HG03097 (cell line): Measurements from ENCODE around the gene EFCAB12.
"Not testable (repeated sequence)": the region's sequence is repeated elsewhere in the genome, so short reads cannot be mapped to it uniquely, and the experiment has no call there.

Experiments used
- ATAC-seq: cut with Tn5 transposase; IDR thresholded peaks from one replicate; pipeline ENCODE4 v1.9.1; 2021; ENCODE audit not compliant: unreplicated experiment, low FRiP score

The EFCAB12 gene

DNA sequence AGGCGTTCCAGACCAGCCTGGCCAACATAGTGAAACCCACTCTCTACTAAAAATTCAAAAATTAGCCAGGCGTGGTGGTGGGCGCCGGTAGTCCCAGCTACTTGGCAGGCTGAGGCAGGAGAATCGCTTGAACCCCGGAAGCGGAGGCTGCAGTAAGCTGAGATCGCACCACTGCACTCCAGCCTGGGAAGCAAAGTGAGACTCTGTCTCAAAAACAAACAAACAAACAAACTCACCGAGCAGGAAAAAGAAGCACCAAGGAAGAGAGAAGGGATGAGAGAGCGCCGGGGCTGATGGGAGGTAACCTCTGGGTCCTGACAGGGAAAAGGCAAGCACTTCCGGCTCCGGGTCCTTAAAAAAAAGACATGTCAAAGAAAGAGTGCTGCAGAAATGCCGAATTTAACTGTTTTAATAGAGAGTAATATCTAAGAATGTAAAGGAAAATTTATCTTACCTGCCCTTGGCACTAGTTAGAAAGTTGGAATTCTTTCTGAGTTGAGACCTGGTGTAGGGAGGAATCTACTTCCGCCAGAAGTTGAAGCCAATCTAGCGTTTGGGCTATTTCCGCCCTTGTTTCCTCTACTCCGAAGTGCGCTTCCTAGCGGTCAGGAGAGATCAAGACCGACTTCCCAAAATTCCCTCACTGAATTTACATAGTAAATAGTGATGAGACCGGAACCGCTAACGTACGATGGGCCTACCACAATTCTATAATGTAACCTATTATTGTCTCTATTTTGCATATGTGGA, 29.1 kb downstream of the EFCAB12 start:
- ATAC-seq = peak; percentile 43

- no peak for ATAC-seq
Observed at GRCh38 chr3:129398803-129399144, 29.7 kb downstream of the EFCAB12 start.

DNA sequence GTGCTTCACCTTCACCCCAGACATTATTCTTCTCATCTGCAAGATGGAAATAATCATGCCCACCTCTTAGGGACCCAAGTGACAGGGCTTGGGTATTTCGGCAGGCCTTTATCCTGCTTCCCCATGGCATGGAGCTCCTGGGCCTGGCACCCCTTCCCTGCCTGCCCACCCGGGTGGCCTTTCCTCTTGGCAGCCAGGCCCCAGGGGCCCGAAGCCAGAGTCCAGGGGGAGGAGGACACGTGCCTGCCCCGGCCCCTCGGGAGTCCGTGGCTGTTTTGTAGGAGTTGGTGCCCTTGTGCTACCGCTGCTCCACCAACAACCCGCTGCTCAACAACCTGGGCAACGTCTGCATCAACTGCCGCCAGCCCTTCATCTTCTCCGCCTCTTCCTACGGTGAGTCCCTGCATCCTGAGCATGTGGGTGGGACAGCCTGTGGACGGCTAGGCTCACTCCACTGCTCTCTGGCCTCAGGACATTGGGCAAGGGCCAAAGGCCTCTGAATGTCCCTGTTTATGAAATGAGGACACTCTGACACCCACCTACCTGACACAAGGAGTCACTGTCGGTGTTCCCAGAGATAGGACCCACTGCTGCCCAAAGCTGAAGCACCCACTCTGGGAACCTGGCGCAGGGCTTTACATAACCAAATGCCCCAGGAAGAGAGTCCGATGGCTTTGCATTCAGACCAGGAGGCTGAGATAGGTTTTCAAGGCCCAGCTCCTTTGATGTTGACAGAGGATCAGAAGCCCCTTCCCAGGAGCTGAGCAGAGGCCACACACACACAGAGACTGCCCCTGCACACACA, 34.5 kb downstream of the EFCAB12 start:
- not testable (repeated sequence) for ATAC-seq

- no peak for ATAC-seq
Observed at GRCh38 chr3:129393271-129393670, 35.2 kb downstream of the EFCAB12 start.

GRCh38 chr3:129392106-129392887, 36.1 kb downstream of the EFCAB12 start:
- ATAC-seq = not testable (repeated sequence)

- ATAC-seq = not testable (repeated sequence)
Observed at GRCh38 chr3:129391583-129391982, 36.9 kb downstream of the EFCAB12 start.

DNA sequence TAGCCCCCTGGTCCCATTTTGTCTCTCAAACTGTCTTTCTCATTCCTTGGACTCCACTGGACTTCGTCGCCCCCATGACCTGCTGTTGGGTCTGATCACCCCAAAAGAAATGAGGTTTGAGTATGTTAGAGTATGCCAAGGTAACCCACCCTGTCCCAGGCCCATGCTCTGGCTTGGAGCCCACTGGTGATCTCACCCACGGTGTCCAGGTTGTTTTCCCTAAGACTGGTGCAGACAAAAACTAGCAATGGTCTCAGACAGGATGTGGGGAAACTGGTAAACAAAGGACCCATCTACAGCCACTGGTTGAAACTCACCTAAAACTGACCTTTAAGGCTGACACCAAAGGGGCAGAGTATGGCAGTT, 38.9 kb downstream of the EFCAB12 start:
- ATAC-seq = no peak

DNA sequence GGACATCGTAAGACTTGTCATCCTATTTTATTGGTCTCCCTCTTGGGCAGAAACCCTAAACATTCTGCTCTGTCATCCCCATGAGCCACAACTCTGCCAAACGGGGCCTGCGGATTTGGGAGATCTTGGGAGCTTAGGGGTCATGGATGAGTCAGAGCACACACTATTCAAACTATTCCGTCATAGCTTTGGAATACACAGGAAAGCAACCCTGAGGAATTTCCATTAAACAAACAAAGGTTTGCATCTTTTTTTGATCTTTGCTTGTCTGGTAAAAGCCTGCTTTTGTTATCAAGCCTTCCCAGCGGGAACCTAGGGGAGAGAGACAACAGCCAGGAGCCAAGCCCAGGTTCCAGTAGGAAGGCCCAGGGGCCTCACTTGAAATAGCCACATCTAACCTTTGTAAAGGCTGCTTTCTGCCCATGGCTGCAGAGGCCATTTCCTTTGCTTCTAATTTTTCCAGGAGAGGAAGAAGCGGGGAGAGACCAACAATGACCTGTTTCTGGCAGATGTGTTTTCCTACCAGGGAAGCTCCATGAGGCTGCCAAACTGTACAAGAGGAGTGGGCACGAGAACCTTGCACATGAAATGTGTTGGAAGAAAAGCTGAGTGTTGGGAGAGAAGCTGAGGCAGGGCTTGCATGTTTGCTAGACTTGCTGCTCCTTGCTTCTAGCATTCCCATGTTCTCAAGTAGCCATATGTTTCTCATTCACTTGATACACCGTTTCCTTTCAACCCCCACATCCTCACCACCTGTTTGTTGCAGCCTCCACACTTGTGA, 39.5 kb downstream of the EFCAB12 start:
- not testable (repeated sequence) for ATAC-seq

DNA sequence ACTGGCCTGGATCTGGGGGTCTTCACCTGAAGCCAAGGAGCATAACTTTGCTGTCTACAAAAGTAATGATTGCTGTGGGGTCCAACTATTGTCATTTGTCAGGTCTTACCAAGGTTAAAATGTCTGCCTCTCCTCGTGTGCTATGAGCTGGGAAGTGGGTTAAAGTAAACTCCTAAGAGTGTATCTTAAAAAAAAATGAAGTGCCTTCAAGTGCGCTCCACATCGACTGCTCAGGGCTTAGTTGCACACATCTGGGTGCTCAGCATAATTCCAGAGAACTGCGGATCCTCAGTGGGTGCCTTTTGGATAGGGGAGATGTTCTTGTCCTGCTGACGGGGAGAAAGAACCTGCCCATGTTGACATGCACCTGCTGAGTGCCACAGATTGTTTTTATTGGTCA, 40.9 kb downstream of the EFCAB12 start:
- ATAC-seq = no peak

- ATAC-seq = no peak
Observed at GRCh38 chr3:129386984-129387383, 41.5 kb downstream of the EFCAB12 start.

DNA sequence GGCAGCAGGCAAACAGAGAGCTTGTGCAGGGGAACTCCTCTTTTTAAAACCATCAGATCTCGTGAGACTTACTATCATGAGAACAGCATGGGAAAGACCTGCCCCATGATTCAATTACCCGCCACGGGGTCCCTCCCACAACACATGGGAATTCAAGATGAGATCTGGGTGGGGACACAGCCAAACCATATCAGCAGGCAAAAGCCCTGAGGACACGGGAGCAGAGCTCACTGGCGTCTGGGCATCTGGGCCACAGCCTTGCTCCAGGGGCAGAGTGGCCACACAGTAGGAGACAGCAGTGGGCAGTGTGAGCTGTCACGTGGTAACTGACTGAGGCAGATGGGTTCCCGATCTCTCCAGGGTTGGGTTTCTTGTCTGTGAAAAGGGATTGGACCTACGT, 42.9 kb downstream of the EFCAB12 start:
- ATAC-seq = not testable (repeated sequence)

GRCh38 chr3:129384594-129385323, 43.7 kb downstream of the EFCAB12 start:
- ATAC-seq = no peak

GRCh38 chr3:129384103-129384502, 44.3 kb downstream of the EFCAB12 start:
- ATAC-seq = not testable (repeated sequence)

DNA sequence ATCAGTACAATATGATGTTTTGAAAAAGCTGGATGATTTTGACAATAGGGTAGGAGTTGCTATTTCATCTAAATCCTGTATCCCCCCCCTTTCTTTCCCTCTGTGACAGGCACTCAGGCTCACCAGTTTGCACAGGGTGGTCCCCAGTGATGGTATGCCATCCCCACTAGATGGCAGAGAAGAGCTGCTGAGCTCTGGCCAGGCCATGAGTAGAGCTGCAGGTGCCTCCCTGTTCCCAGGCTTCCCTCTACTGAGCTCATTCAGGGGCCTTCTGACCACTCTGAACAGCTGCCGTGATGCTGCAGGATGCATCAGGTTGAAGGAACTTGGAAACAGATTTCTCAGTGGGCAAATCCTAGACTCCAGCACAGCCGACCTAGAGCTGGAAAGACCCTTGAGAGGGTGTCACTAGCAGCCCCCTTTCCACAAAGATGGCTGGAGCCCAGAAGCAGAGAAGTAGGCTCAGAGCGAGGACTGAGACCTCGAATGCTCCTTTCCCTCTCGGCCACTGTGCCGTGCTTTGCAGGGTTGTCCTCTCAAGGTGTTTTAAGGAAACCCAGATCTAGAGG, 45.1 kb downstream of the EFCAB12 start:
- no peak for ATAC-seq

DNA sequence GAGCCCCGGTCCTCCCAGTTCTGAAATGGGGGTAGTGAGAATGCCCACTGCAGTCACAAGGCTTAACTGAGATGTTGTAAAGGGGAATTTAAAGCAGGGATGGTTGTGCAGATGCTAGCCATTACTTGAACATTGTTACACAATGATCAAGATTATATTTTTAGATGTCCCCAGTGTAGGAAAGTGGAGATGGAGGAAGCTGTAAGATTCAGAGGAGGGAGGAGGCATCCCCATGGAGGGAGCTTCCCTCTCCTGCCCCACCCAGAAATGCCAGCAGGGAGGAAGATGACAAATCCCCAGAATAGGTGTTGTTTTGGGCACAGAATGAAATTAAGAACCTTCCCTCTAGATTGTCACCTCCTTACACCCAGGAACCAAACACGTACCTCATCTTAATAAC, 46.1 kb downstream of the EFCAB12 start:
- no peak for ATAC-seq

DNA sequence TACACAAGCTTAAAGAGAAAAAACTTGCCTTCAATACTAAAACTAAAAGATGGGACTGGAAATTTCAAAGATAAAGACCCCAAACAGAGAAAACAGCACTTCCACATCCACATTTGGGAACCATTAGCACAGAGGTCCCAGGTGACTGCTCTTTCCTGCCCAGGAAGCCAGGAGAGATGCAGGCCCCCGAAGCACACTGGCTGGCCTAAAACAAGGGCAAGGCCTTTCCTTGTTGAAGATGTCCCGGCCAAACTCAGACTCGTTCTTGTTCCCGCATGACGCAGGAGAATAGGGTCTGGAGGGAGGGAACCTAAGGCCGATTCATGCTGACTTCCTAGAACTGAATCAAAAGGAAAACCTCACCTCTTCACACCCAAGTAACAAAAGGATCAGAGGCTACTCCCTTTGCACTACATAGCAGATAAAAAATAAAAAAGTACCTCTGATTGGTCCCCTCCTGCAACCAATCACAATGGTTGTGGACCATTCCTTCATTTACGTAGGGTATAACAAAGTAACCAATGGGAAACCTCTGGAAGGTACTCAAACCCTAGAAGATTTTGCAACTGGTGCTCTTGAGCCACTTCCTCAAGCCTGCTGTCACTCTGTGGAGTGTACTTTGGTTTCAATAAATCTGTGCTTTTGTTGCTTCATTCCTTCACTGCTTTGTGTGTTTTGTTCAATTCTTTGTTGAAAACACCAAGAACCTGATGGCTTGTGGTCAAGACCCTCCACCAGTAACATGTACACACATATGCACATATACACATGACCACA, 48.7 kb downstream of the EFCAB12 start:
- no peak for ATAC-seq

DNA sequence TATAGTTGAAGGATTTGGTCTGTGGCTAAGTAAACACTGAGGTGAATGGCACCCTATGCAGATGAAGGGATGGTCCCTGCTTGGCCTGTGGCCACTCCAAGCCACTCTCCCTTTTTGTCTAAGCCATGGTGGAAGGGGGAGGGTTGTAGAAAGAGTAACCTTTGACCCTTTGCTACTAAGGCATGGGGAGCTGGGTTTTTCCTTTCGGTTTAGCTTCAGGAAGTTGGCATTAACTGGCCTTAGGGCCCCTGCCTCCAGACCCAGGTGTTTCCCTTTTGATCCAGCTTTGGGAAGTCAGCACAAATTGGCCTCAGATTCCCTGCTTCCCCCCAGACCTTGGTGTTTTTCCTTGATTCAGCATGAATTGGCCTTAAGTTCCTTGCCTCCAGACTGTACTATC, 49.5 kb downstream of the EFCAB12 start:
- no peak for ATAC-seq

DNA sequence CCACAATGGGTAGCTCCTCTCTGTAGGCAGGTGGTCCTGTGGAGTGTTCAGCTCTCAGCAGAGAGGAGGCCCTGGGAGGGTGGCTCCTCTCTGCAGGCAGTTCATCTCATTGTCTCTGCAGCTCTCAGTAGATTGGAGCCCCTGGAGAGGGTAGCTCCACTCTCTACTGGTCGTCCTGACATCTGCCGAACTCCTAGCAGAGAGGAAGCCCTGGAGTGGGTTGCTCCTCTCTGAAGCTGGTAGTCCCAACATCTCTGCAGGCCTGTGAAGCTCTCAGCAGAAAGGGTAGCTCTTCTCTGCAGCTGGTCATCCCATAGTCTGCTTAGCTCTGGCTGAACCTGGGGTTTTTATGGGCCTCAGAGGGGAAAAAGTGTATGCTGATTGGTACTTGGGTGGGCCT, 50.8 kb downstream of the EFCAB12 start:
- no peak for ATAC-seq

GRCh38 chr3:129375099-129375498, 53.3 kb downstream of the EFCAB12 start:
- no peak for ATAC-seq
